ENCODE results near the gene GLE1.

Gene GLE1, protein sequence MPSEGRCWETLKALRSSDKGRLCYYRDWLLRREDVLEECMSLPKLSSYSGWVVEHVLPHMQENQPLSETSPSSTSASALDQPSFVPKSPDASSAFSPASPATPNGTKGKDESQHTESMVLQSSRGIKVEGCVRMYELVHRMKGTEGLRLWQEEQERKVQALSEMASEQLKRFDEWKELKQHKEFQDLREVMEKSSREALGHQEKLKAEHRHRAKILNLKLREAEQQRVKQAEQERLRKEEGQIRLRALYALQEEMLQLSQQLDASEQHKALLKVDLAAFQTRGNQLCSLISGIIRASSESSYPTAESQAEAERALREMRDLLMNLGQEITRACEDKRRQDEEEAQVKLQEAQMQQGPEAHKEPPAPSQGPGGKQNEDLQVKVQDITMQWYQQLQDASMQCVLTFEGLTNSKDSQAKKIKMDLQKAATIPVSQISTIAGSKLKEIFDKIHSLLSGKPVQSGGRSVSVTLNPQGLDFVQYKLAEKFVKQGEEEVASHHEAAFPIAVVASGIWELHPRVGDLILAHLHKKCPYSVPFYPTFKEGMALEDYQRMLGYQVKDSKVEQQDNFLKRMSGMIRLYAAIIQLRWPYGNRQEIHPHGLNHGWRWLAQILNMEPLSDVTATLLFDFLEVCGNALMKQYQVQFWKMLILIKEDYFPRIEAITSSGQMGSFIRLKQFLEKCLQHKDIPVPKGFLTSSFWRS

DNA sequence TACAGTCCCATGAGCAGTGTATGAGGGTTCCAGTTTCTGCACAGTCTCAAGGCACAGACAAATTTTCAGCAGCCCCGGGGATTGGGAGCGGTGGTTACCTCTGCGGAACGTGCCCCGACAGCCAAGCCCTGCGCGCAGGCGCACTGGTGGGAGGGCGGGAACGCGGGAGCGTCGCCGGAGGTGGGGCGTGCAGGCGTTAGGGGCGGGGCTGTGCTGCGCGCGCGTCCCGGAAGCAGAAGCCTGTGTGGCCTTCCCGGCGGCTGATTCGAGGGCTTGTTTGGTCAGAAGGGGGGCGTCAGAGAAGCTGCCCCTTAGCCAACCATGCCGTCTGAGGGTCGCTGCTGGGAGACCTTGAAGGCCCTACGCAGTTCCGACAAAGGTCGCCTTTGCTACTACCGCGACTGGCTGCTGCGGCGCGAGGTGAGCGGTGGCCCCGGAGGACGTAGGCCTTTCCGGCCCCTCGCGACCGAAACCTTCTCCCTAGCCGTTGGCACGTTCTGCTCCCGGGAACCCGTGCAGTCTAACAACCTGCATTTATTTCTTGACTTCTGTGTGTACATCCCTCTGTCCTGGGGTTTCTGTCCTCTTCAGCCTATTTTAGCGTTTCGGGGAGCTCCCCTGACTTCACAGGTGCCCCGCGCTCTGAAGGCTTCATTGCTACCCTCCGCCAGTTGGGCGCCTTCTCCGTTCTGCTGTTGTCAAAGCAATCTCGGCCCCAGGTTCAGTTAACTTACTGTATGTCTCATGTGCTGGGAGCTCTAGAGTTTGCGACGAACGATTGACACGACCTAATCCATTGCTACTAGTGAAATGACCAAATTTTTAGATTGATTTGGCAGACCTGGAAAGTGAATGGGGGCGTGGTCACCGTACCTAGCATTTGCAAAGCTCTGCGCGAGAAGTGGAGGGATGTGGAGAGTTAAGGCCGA is at the start of gene GLE1:
Gene GLE1 (plus strand): TSS at position 235 of the 929 bp plus-strand sequence. CDS start 87 bp downstream, at position 322.
- peak within 1 kb of the TSS; percentile 68 for H3K27ac ChIP-seq
- TF ChIP-seq ZFX (IDR thresholded peaks at IDR 0.05; ENCODE audit: borderline replicate concordance) = no peak
- TF ChIP-seq, protein P1, sequence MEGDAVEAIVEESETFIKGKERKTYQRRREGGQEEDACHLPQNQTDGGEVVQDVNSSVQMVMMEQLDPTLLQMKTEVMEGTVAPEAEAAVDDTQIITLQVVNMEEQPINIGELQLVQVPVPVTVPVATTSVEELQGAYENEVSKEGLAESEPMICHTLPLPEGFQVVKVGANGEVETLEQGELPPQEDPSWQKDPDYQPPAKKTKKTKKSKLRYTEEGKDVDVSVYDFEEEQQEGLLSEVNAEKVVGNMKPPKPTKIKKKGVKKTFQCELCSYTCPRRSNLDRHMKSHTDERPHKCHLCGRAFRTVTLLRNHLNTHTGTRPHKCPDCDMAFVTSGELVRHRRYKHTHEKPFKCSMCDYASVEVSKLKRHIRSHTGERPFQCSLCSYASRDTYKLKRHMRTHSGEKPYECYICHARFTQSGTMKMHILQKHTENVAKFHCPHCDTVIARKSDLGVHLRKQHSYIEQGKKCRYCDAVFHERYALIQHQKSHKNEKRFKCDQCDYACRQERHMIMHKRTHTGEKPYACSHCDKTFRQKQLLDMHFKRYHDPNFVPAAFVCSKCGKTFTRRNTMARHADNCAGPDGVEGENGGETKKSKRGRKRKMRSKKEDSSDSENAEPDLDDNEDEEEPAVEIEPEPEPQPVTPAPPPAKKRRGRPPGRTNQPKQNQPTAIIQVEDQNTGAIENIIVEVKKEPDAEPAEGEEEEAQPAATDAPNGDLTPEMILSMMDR (IDR thresholded peaks at IDR 0.05) = no peak

DNA sequence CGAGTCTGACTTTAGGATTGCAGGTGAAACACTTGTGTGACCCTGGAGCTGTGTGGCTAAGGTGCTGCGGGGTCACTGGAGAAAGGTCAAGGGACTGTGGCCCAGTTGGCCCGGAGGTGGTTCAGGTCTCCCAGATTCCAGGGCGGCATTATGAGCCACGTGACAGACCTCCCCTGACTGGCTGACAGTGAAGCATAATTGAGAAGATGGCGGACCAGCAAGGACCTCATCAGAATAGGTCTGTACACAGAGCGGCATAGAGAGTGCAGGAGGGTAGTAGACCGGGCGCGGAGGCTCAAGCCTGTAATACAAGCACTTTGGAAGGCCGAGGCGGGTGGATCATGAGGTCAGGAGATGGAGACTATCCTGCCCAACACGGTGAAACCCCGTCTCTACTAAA is 49.5 kb upstream of the GLE1 start:
- H3K27ac ChIP-seq = peak overlapping the region; percentile 93
- TF ChIP-seq ZFX (IDR thresholded peaks at IDR 0.05; ENCODE audit: borderline replicate concordance) = no peak
- TF ChIP-seq, protein P1 (IDR thresholded peaks at IDR 0.05) = no peak

DNA sequence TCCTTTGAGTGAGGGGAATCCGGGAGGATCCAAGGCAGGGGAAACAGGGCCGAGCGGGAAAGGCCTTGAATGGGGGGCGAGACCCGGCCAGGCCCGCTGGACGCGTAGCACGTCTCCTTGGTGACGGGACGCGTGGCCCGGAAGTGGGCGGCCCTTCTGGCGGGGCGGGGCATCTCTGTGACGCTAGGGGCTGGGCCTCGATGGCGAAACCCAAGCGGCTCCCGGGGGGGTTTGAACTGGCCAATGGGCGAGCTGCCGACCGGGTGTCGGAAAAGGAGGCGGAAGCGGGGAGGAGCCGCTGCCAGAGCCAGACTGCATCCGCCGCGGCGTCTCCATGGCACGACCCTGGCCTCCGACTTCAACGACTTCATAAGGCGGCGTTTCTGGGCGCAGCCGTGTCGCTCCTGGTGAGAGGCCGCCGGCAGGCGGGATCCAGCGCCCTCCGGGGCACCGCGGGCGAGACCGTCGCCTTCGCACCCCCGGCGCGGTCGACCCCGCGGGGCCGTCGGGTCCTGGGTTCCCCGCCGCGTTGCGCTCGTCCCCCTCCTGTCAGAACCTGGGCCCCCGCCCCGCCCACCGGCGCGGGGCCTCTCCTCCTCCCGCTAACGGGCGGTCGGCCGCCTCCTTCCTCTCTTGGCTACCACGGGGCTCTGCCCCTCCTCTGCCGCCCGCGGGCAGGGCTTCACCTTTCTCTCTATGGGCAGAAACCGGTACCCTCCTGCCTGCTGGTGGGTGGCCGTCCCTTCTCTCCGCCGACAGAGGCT is 48.5 kb upstream of the GLE1 start, which contains the start of gene ODF2:
Gene ODF2 (plus strand): TSS at position 158 of the 764 bp plus-strand sequence. CDS start 86 bp downstream, at position 244.
- peak within 1 kb of the TSS; percentile 93 for H3K27ac ChIP-seq
- no peak for TF ChIP-seq ZFX (IDR thresholded peaks at IDR 0.05; ENCODE audit: borderline replicate concordance)
- TF ChIP-seq, protein P1 (IDR thresholded peaks at IDR 0.05) = no peak; the same call in 1 of the 2 replicates

DNA sequence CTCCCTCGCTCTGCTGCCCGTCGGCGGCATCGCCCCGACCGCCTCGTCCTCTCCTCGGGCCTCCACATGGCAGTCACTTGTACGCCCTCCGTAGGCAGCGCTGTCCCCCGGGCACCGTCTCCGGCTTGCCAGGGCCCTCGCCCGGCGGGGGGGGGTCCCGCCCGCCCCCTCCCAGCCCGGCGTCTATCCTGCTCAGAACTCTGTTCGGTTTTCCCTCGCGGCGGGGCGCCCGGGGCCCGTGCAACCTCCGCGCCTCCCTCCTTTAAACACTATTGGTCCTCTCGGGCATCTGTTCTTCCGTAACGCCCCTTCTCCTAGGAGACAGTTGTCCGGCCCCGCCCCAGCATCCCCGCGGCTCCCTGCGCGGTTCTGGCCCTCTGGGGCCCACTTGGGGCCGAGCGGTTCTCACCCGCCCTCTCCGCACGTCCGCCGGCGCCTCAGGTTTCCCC is 47.9 kb upstream of the GLE1 start:
- TF ChIP-seq, protein P1 (IDR thresholded peaks at IDR 0.05) = 0 out of 2 replicates have a peak, but pooled peaks have one; percentile 15
- TF ChIP-seq ZFX (IDR thresholded peaks at IDR 0.05; ENCODE audit: borderline replicate concordance) = no peak
- peak overlapping the region; percentile 93 for H3K27ac ChIP-seq

DNA sequence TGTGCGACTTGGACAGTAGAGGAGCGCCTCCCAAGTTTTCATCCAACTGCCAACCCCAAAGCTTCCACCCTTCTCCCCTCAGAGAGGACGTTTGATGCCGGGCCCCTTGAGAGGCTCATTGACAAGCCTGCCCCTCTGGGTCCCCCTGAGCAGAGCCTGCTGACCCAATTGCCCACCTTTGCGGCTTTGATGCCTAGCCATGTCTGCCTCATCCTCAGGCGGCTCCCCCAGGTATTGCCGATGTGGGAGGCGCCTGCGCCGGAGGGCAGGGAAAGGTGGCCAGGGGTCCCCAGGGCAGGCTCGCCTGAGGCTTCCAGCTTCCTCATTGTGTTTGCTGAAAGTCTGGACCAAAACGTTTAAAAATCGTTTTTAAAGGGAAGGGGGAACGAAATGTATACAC is 47.3 kb upstream of the GLE1 start:
- peak overlapping the region; percentile 93; the same call in 1 of the 2 replicates for H3K27ac ChIP-seq
- no peak for TF ChIP-seq ZFX (IDR thresholded peaks at IDR 0.05; ENCODE audit: borderline replicate concordance)
- TF ChIP-seq, protein P1 (IDR thresholded peaks at IDR 0.05) = no peak

DNA sequence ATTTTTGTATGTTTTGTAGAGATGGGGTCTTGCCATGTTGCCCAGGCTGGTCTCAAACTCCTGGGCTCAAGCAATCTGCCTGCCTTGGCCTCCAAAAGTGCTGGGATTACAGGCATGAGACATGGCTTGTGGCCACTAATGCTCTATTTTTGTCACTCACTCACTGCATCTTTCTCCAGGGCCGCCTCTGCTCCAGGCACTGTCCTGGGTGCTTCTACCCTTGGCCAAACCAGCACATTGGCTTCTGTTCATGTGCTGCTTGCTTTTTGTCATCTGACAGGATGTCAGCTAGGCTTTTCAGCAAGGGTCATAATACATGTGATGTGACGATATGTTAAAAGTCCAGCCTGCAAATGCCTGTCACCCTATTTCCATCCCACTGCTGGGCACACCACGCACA is 45.5 kb upstream of the GLE1 start:
- no peak overlapping the region for H3K27ac ChIP-seq
- TF ChIP-seq ZFX (IDR thresholded peaks at IDR 0.05; ENCODE audit: borderline replicate concordance) = no peak
- TF ChIP-seq, protein P1 (IDR thresholded peaks at IDR 0.05) = no peak

Measured in 22Rv1 (cell line).